Neural progenitor cell (in vitro differentiated cells): ENCODE data around the gene C1orf87. TPM values are rescaled to one million over a fixed set of nuclear protein-coding genes. Genes with fewer than 3 reads are reported as not detected.
"Not testable (repeated sequence)": the region's sequence is repeated elsewhere in the genome, so short reads cannot be mapped to it uniquely, and the experiment has no call there.

Source experiments
- DNase-seq: peaks from one replicate; pipeline ENCODE4 v3.0.0-alpha.2; 2016; ENCODE audit warnings: low spot score
- H2AFZ ChIP-seq: fragments of 200-600 bp; sonication (generic); replicated peaks from 2 replicates; pipeline ENCODE4 v1.6.1; 2016; ENCODE audit warnings: antibody characterized with exemption
- H3F3A ChIP-seq: fragments of 200-600 bp; sonication (generic); 2 replicates; pipeline ENCODE4 v1.6.1; 2016; ENCODE audit warnings: antibody characterized with exemption, low read depth
- H3K27ac ChIP-seq: fragments of 200-600 bp; sonication (generic); 2 replicates; pipeline ENCODE4 v1.5.1; 2016; ENCODE audit warnings: mild to moderate bottlenecking
- H3K27me3 ChIP-seq: fragments of 200-600 bp; sonication (generic); 2 replicates; pipeline ENCODE4 v1.6.1; 2016; ENCODE audit warnings: mild to moderate bottlenecking, moderate library complexity
- H3K36me3 ChIP-seq: fragments of 200-600 bp; sonication (generic); 2 replicates; pipeline ENCODE4 v1.5.1; 2016
- H3K4me1 ChIP-seq: fragments of 200-600 bp; sonication (generic); 2 replicates; pipeline ENCODE4 v1.6.1; 2016; ENCODE audit warnings: mixed run types
- H3K4me2 ChIP-seq: fragments of 200-600 bp; sonication (generic); 2 replicates; pipeline ENCODE4 v1.6.1; 2016
- H3K4me3 ChIP-seq: fragments of 200-600 bp; sonication (generic); 2 replicates; pipeline ENCODE4 v1.5.1; 2016
- H3K79me2 ChIP-seq: fragments of 200-600 bp; sonication (generic); 2 replicates; pipeline ENCODE4 v1.6.1; 2016; ENCODE audit warnings: low read depth
- H3K9ac ChIP-seq: fragments of 200-600 bp; sonication (generic); 2 replicates; pipeline ENCODE4 v1.6.1; 2016
- H3K9me3 ChIP-seq: fragments of 200-600 bp; sonication (generic); 2 replicates; pipeline ENCODE4 v1.5.1; 2016; ENCODE audit warnings: low read depth
- H4K20me1 ChIP-seq: fragments of 200-600 bp; sonication (generic); 2 replicates; pipeline ENCODE4 v1.6.1; 2016; ENCODE audit warnings: low read depth
- H3K27ac Mint-ChIP-seq: 3 replicates; pipeline ENCODE4 v1.8.0; 2021; ENCODE audit warnings: mixed read lengths
- H3K27me3 Mint-ChIP-seq: 2 replicates; pipeline ENCODE4 v1.8.0; 2022; ENCODE audit warnings: low read depth, mild to moderate bottlenecking, inconsistent platforms, moderate library complexity, mixed read lengths; ENCODE audit not compliant: insufficient read depth
- H3K36me3 Mint-ChIP-seq: 3 replicates; pipeline ENCODE4 v1.8.0; 2021; ENCODE audit warnings: mixed read lengths
- H3K4me1 Mint-ChIP-seq: 3 replicates; pipeline ENCODE4 v1.8.0; 2021; ENCODE audit warnings: mixed read lengths
- H3K4me3 Mint-ChIP-seq: 3 replicates; pipeline ENCODE4 v1.8.0; 2021; ENCODE audit warnings: mild to moderate bottlenecking, moderate library complexity, mixed read lengths
- H3K9me3 Mint-ChIP-seq: 3 replicates; pipeline ENCODE4 v1.8.0; 2020; ENCODE audit warnings: mixed read lengths
- CTCF ChIP-seq: fragments of 200-600 bp; sonication (generic); IDR thresholded peaks from 2 replicates; pipeline ENCODE4 v1.5.1; 2017; ENCODE audit warnings: antibody characterized with exemption, mild to moderate bottlenecking
- EZH2 ChIP-seq: fragments of 200-600 bp; sonication (generic); IDR thresholded peaks from 2 replicates; pipeline ENCODE4 v1.6.1; 2017; ENCODE audit warnings: antibody characterized with exemption, mild to moderate bottlenecking, moderate library complexity
- EZH2phosphoT487 ChIP-seq: fragments of 200-600 bp; sonication (generic); IDR thresholded peaks from 2 replicates; pipeline ENCODE4 v1.6.1; 2017; ENCODE audit warnings: antibody characterized with exemption
- total RNA-seq: library from RNA; depleted of rRNA; stranded (reverse); fragments of >200 nt; gene quantifications from 2 replicates; pipeline ENCODE4 v1.2.3, GENCODE V29; 2015; ENCODE audit warnings: low replicate concordance

Gene C1orf87
- total RNA-seq, 1 donor from 2014 or later = not detected

GRCh38 chr1:59971464-59971911, 102.1 kb downstream of the C1orf87 start:
- no peaks in the 10 kb centered on the region for H3K36me3 Mint-ChIP-seq
- no peak overlapping the region for H3K27ac Mint-ChIP-seq

GRCh38 chr1:59969542-59970175, 103.9 kb downstream of the C1orf87 start:
- DNase-seq, H3K4me2 ChIP-seq, H3K9me3 Mint-ChIP-seq, H3K27me3 ChIP-seq, H3K27ac Mint-ChIP-seq, H3K4me3 ChIP-seq, H2AFZ ChIP-seq, H3K9me3 ChIP-seq, H3K27me3 Mint-ChIP-seq, H3K36me3 ChIP-seq, H3K27ac ChIP-seq, H3K4me1 ChIP-seq, H4K20me1 ChIP-seq, H3K4me3 Mint-ChIP-seq, H3K9ac ChIP-seq, H3K79me2 ChIP-seq, H3F3A ChIP-seq, H3K36me3 Mint-ChIP-seq: not testable (repeated sequence)
- peaks cover 33% of the 10 kb centered on the region for H3K4me1 Mint-ChIP-seq

More at GRCh38 chr1:59971464-59971911, 102.1 kb downstream of the C1orf87 start:
- Histone ChIP-seq H3K4me3 (no peak overlapping the region), H3K9ac (no peak overlapping the region), H3F3A (no peaks in the 10 kb centered on the region), H3K9me3 (no peaks in the 10 kb centered on the region), H2AFZ (peak overlapping the region; percentile 97), H3K4me1 (no peaks in the 10 kb centered on the region), H3K36me3 (no peaks in the 10 kb centered on the region), H3K79me2 (no peaks in the 10 kb centered on the region), H3K4me2 (peak overlapping the region; percentile 81), H4K20me1 (no peaks in the 10 kb centered on the region), H3K27ac (no peak overlapping the region), H3K27me3 (peaks cover 15% of the 10 kb centered on the region)
- H3K4me1 Mint-ChIP-seq = peaks cover 33% of the 10 kb centered on the region
- peak; percentile 82 for DNase-seq
- peak overlapping the region; percentile 69 for H3K4me3 Mint-ChIP-seq
- TF ChIP-seq EZH2phosphoT487 = no peak
- TF ChIP-seq CTCF = peak; percentile 99
- H3K9me3 Mint-ChIP-seq = no peaks in the 10 kb centered on the region
- peaks cover 5% of the 10 kb centered on the region for H3K27me3 Mint-ChIP-seq

- H3K27me3 ChIP-seq, H3K4me2 ChIP-seq, H3K27ac ChIP-seq, H3K36me3 ChIP-seq, H3K27me3 Mint-ChIP-seq, H3K4me1 ChIP-seq, H4K20me1 ChIP-seq, H3K79me2 ChIP-seq, DNase-seq, H2AFZ ChIP-seq, H3K36me3 Mint-ChIP-seq, H3K9ac ChIP-seq, H3F3A ChIP-seq, H3K4me3 ChIP-seq, H3K4me3 Mint-ChIP-seq, H3K9me3 Mint-ChIP-seq, H3K9me3 ChIP-seq: not testable (repeated sequence)
- H3K4me1 Mint-ChIP-seq = peaks cover 33% of the 10 kb centered on the region
- peak overlapping the region; percentile 57 for H3K27ac Mint-ChIP-seq
These were observed 104.8 kb downstream of the C1orf87 start for GRCh38 chr1:59968746-59969145.

- no peak overlapping the region for H3K27ac Mint-ChIP-seq
- TF ChIP-seq CTCF (no peak), EZH2 (no peak), EZH2phosphoT487 (no peak)
These were observed 105.8 kb downstream of the C1orf87 start for GRCh38 chr1:59967780-59968179.

More at GRCh38 chr1:59967780-59968179, 105.8 kb downstream of the C1orf87 start:
- no peaks in the 10 kb centered on the region for H3F3A ChIP-seq
- H3K27me3 ChIP-seq = no peaks in the 10 kb centered on the region
- no peaks in the 10 kb centered on the region for H3K27me3 Mint-ChIP-seq
- H3K9me3 Mint-ChIP-seq = no peaks in the 10 kb centered on the region
- no peak overlapping the region for H3K4me3 Mint-ChIP-seq
- H3K4me1 ChIP-seq = no peaks in the 10 kb centered on the region
- no peaks in the 10 kb centered on the region for H4K20me1 ChIP-seq
- no peak overlapping the region for H3K4me3 ChIP-seq
- H3K27ac ChIP-seq = no peak overlapping the region
- H3K9ac ChIP-seq = no peak overlapping the region
- no peaks in the 10 kb centered on the region for H3K36me3 Mint-ChIP-seq
- no peak overlapping the region for H3K4me2 ChIP-seq
- no peaks in the 10 kb centered on the region for H3K36me3 ChIP-seq
- no peaks in the 10 kb centered on the region for H3K79me2 ChIP-seq
- H2AFZ ChIP-seq = no peak overlapping the region
- DNase-seq = no peak
- H3K9me3 ChIP-seq = no peaks in the 10 kb centered on the region
- H3K4me1 Mint-ChIP-seq = peaks cover 25% of the 10 kb centered on the region
